ENCODE data around the gene RAB43.

DNA sequence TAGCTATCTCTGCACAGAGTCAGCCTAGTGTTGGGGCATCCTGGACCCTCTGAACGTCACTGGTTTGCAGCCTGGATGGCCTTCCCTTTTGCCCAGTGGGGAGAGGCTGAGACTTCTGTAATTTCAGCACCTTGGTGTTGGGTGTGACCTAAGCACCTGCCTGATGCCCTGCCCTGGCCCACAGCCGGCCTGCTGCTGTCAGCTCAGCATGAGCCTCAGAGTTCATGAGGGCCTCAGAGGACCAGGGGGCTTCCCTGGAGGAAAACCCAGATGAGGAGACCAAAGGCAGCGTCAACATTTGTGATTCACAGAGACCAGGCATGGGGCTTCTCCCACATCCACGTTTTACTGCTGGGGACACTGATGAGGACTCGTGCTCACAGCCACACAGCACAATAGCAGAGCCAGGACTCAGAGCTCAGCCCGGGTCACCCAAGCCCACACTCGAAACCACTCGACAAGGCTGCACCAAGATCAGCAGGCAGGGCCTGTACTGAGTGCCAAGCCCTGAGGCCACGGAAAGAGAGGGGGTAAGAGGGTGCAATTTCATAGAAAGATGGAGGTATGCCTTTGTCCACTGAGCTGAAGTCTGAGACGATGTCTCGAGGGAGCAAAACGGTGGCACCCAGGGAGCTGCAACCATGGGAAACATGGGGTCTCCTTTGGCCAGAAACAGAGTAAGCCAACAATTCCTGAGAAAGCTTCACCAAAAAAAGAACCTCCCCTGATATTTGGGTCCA is 70.9 kb downstream of the RAB43 start:
- TF ChIP-seq CTCF (IDR thresholded peaks at IDR 0.05): no peak
- no peak for TF ChIP-seq POLR2AphosphoS5 (IDR thresholded peaks at IDR 0.05)
